Right lung (tissue), 10 donors: ENCODE results near the gene FKBP11. TPM values are rescaled to one million over a fixed set of nuclear protein-coding genes. Genes with fewer than 3 reads are reported as not detected.
A peak's percentile ranks its signal among the peaks of the same experiment; 100 is the strongest.

Experiments used
- DNase-seq, 2 donors: peaks; one replicate each; pipeline ENCODE4 v3.0.0-alpha.2; 2013
- long read RNA-seq, 8 donors: transcript quantifications; one replicate each; lab custom pipeline, GENCODE V29; 2026
- polyA plus RNA-seq, 5 donors: library from polyadenylated mRNA; unstranded; fragments of 120-200 nt; gene quantifications; one replicate each; pipeline versions ENCODE4 v1.2.1 to v1.2.3, GENCODE V29; 2013; ENCODE audit warnings: inconsistent platforms in 1 of 5, low replicate concordance in 1 of 5; ENCODE audit not compliant: insufficient read length in 5 of 5, insufficient read depth in 1 of 5

FKBP11 gene
- 10 to 100 TPM; 16.0 to 26.9 (median 21.8) TPM for polyA plus RNA-seq
- long read RNA-seq, donor 1, full-length matches to known transcripts, result 19 of 19 reads
- long read RNA-seq, donor 1, partial matches to known transcripts, result 0 of 19 reads
- long read RNA-seq, donor 1, other reads (novel, unspliced or antisense), result 0 of 19 reads
- long read RNA-seq, donor 2, full-length matches to known transcripts, result 10 of 10 reads
- long read RNA-seq, donor 2, partial matches to known transcripts, result 0 of 10 reads
- long read RNA-seq, donor 2, other reads (novel, unspliced or antisense), result 0 of 10 reads
- long read RNA-seq, donor 3, full-length matches to known transcripts, result 18 of 18 reads
- long read RNA-seq, donor 3, partial matches to known transcripts, result 0 of 18 reads
- long read RNA-seq, donor 3, other reads (novel, unspliced or antisense), result 0 of 18 reads
- long read RNA-seq, donor 4, full-length matches to known transcripts, result 10 of 10 reads
- long read RNA-seq, donor 4, partial matches to known transcripts, result 0 of 10 reads
- long read RNA-seq, donor 4, other reads (novel, unspliced or antisense), result 0 of 10 reads
- long read RNA-seq, donor 5, full-length matches to known transcripts, result 18 of 18 reads
- long read RNA-seq, donor 5, partial matches to known transcripts, result 0 of 18 reads
- long read RNA-seq, donor 5, other reads (novel, unspliced or antisense), result 0 of 18 reads
- long read RNA-seq, donor 6, full-length matches to known transcripts, result 16 of 16 reads
- long read RNA-seq, donor 6, partial matches to known transcripts, result 0 of 16 reads
- long read RNA-seq, donor 6, other reads (novel, unspliced or antisense), result 0 of 16 reads
- long read RNA-seq, donor 7, full-length matches to known transcripts, result 11 of 11 reads
- long read RNA-seq, donor 7, partial matches to known transcripts, result 0 of 11 reads
- long read RNA-seq, donor 7, other reads (novel, unspliced or antisense), result 0 of 11 reads
- long read RNA-seq, donor 8, full-length matches to known transcripts, result 5 of 5 reads
- long read RNA-seq, donor 8, partial matches to known transcripts, result 0 of 5 reads
- long read RNA-seq, donor 8, other reads (novel, unspliced or antisense), result 0 of 5 reads

GRCh38 chr12:48925304-48926011 lies at the start of gene FKBP11:
FKBP11 (minus strand) TSS chr12:48925492; CDS start chr12:48925428, 64 bp downstream.
- peak; percentile 23 to 29 for DNase-seq

GRCh38 chr12:48973941-48974673 lies 48.8 kb upstream of the FKBP11 start:
- DNase-seq, result no peak

- DNase-seq, result no peak
These were observed 48.2 kb upstream of the FKBP11 start for GRCh38 chr12:48973531-48973930.

- DNase-seq, result no peak
These were observed 47.7 kb upstream of the FKBP11 start for GRCh38 chr12:48972952-48973483.

GRCh38 chr12:48972213-48972951 lies 47.1 kb upstream of the FKBP11 start:
- no peak for DNase-seq

- DNase-seq, result no peak
These were observed 45.5 kb upstream of the FKBP11 start for GRCh38 chr12:48970702-48971334.

- DNase-seq, result no peak
These were observed 44.8 kb upstream of the FKBP11 start for GRCh38 chr12:48969833-48970701.

- no peak for DNase-seq
These were observed 44.0 kb upstream of the FKBP11 start for GRCh38 chr12:48969160-48969771.

- no peak for DNase-seq
These were observed 43.2 kb upstream of the FKBP11 start for GRCh38 chr12:48968467-48968866.

GRCh38 chr12:48967991-48968390 lies 42.7 kb upstream of the FKBP11 start:
- DNase-seq, result no peak

- DNase-seq, result no peak
These were observed 41.0 kb upstream of the FKBP11 start for GRCh38 chr12:48966177-48966895.

GRCh38 chr12:48965298-48965838 lies 40.1 kb upstream of the FKBP11 start:
- no peak for DNase-seq

GRCh38 chr12:48961801-48962200 lies 36.5 kb upstream of the FKBP11 start:
- DNase-seq, result no peak

GRCh38 chr12:48961331-48961730 lies 36.0 kb upstream of the FKBP11 start:
- DNase-seq, result no peak

GRCh38 chr12:48960834-48961233 lies 35.5 kb upstream of the FKBP11 start:
- DNase-seq, result no peak

- no peak for DNase-seq
These were observed 32.7 kb upstream of the FKBP11 start for GRCh38 chr12:48958049-48958388.
